Endothelial cell of umbilical vein (primary cell): ENCODE measurements around the gene SERGEF. TPM values are rescaled to one million over a fixed set of nuclear protein-coding genes. Genes with fewer than 3 reads are reported as not detected.

Source experiments
- BruUV-seq: library from RNA; stranded (reverse); fragments of 400-500 nt; replicated peaks from 2 replicates; lab custom pipeline; 2021; lab: Mats Ljungman, UMichigan
- CTCF ChIA-PET: fragments of 300-600, 350-600 bp; sonication (Branson Sonifier 250); formaldehyde crosslinking; loops from one replicate; lab custom pipeline; 2021; ENCODE audit warnings: antibody characterized with exemption, inconsistent platforms; lab: Charles Lee
- POLR2A ChIA-PET: fragments of 300-600, 350-600 bp; sonication (Branson Sonifier 250); formaldehyde crosslinking; loops from one replicate; lab custom pipeline; 2021; ENCODE audit warnings: antibody characterized with exemption, inconsistent platforms; lab: Charles Lee
- DNase-seq: peaks from one replicate; pipeline ENCODE4 v3.0.0-alpha.2; 2011; ENCODE audit warnings: low read depth, low spot score
- FAIRE-seq: peaks from 2 replicates; lab custom pipeline; 2011; peaks lifted over from hg19 to GRCh38; lab: Jason Lieb, UNC
- H2AFZ ChIP-seq: 2 replicates; pipeline ENCODE4 v1.6.0; 2012; ENCODE audit warnings: low read depth, low read length, control low read depth, inconsistent platforms
- H3K27ac ChIP-seq: 2 replicates; pipeline ENCODE4 v1.5.1; 2011; ENCODE audit warnings: low read depth, mild to moderate bottlenecking, control low read depth, low read length, moderate library complexity; ENCODE audit not compliant: insufficient read depth
- H3K27me3 ChIP-seq, 2 experiments: 2 replicates each; pipeline versions ENCODE4 v1.6.0 to v1.6.1; 2011; ENCODE audit warnings: low read length in 2 of 2, mixed read lengths in 1 of 2; ENCODE audit not compliant: control insufficient read depth in 2 of 2, insufficient read depth in 2 of 2
- H3K36me3 ChIP-seq, 2 experiments: 2 replicates in 1 of 2; 3 replicates in 1 of 2; pipeline ENCODE4 v1.5.1; 2011; ENCODE audit warnings: low read length in 2 of 2, mild to moderate bottlenecking in 1 of 2, moderate library complexity in 1 of 2; ENCODE audit not compliant: control insufficient read depth in 2 of 2, insufficient read depth in 2 of 2; ENCODE audit errors: extremely low read depth in 1 of 2
- H3K4me1 ChIP-seq: 3 replicates; pipeline ENCODE4 v1.5.1; 2011; ENCODE audit warnings: mild to moderate bottlenecking, low read length; ENCODE audit not compliant: control insufficient read depth, insufficient read depth; ENCODE audit errors: extremely low read depth
- H3K4me2 ChIP-seq: 2 replicates; pipeline ENCODE4 v1.6.1; 2011; ENCODE audit warnings: low read length, control low read depth, mixed read lengths; ENCODE audit not compliant: insufficient read depth
- H3K4me3 ChIP-seq, 3 experiments: fragments of 200-600 bp in 1 of 3; sonication (generic), shearing (Covaris generic) in 1 of 3; replicated peaks in 1 of 3; 2 replicates each; pipeline ENCODE4 v1.5.1; 2011 to 2016; ENCODE audit warnings: control low read depth in 3 of 3, low read length in 3 of 3, mild to moderate bottlenecking in 2 of 3, inconsistent platforms in 1 of 3, low read depth in 1 of 3, moderate library complexity in 1 of 3; ENCODE audit not compliant: insufficient read depth in 1 of 3
- H3K79me2 ChIP-seq: 2 replicates; pipeline ENCODE4 v1.6.0; 2012; ENCODE audit warnings: low read length, inconsistent platforms; ENCODE audit not compliant: control insufficient read depth, insufficient read depth
- H3K9ac ChIP-seq: replicated peaks from 2 replicates; pipeline ENCODE3; 2011; ENCODE audit warnings: low read length, control low read depth; ENCODE audit not compliant: insufficient read depth; ENCODE audit errors: extremely low read depth
- H3K9me1 ChIP-seq: replicated peaks from 3 replicates; pipeline ENCODE4 v1.6.0; 2011; ENCODE audit warnings: mild to moderate bottlenecking, low read length; ENCODE audit not compliant: control insufficient read depth, insufficient read depth; ENCODE audit errors: extremely low read depth
- H3K9me3 ChIP-seq: replicated peaks from 2 replicates; pipeline ENCODE4 v1.5.1; 2012; ENCODE audit warnings: low read length, inconsistent platforms; ENCODE audit not compliant: control insufficient read depth, insufficient read depth
- H4K20me1 ChIP-seq: replicated peaks from 2 replicates; pipeline ENCODE3; 2011; ENCODE audit warnings: mild to moderate bottlenecking, low read length; ENCODE audit not compliant: control insufficient read depth, insufficient read depth; ENCODE audit errors: extremely low read depth
- CTCF ChIP-seq, 2 donors: IDR thresholded peaks; 1 replicate in 1 of 2; 2 replicates in 1 of 2; pipeline ENCODE4 v1.5.1; 2011; ENCODE audit warnings: low read length in 2 of 2, mild to moderate bottlenecking in 2 of 2, moderate library complexity in 2 of 2, control low read depth in 1 of 2, inconsistent platforms in 1 of 2, low read depth in 1 of 2; ENCODE audit not compliant: insufficient read depth in 1 of 2; ENCODE audit errors: extremely low read depth in 1 of 2
- EZH2 ChIP-seq: IDR thresholded peaks from 2 replicates; pipeline ENCODE4 v1.6.1; 2012; ENCODE audit warnings: borderline replicate concordance, low read depth, mild to moderate bottlenecking, moderate library complexity, low read length, inconsistent platforms; ENCODE audit not compliant: severe bottlenecking
- FOS ChIP-seq: IDR thresholded peaks from 2 replicates; pipeline ENCODE4 v1.6.1; 2011; ENCODE audit warnings: mild to moderate bottlenecking, low read length, moderate library complexity, borderline replicate concordance; ENCODE audit not compliant: insufficient read depth
- GATA2 ChIP-seq: IDR thresholded peaks from 2 replicates; pipeline ENCODE4 v1.7.0; 2011; ENCODE audit warnings: low read depth, mild to moderate bottlenecking, moderate library complexity, mixed read lengths, low read length; ENCODE audit not compliant: insufficient read length, insufficient read depth
- JUN ChIP-seq: IDR thresholded peaks from 2 replicates; pipeline ENCODE4 v1.6.1; 2011; ENCODE audit warnings: borderline replicate concordance, low read depth; ENCODE audit not compliant: insufficient read length, insufficient read depth
- MYC ChIP-seq: IDR thresholded peaks from one replicate; pipeline ENCODE4 v1.6.1; 2011; ENCODE audit warnings: mild to moderate bottlenecking, low read depth, low read length
- POLR2A ChIP-seq: IDR thresholded peaks from 2 replicates; pipeline ENCODE4 v1.6.1; 2012; ENCODE audit warnings: low read depth, mild to moderate bottlenecking, control low read depth, low read length
- POLR2AphosphoS5 ChIP-seq: IDR thresholded peaks from 2 replicates; pipeline ENCODE4 v1.6.1; 2012; ENCODE audit warnings: low read depth, mild to moderate bottlenecking, control low read depth, low read length, moderate library complexity; ENCODE audit not compliant: insufficient read depth
- dilution Hi-C: fragments of 300-500 bp; cut with MboI; formaldehyde crosslinking; loops from one replicate; pipeline ENCODE4 v1.15.0; 2019; ENCODE audit warnings: low sequenced_read_pairs; ENCODE audit not compliant: extremely low pct_ligation_motif_present
- intact Hi-C: fragments of 100-400 bp; cut with micrococcal nuclease; formaldehyde crosslinking; loops from one replicate; pipeline ENCODE4 v1.10.0; 2022
- polyA plus RNA-seq, 4 experiments: library from polyadenylated mRNA; depleted of rRNA in 3 of 4; stranded (reverse) in 3 of 4; unstranded in 1 of 4; fragments of >200 nt; gene quantifications; 2 replicates each; pipeline versions ENCODE4 v1.2.1 to v1.2.3, GENCODE V29; 2011 to 2012; ENCODE audit warnings: missing spikeins in 1 of 4
- total RNA-seq: library from RNA; stranded (reverse); gene quantifications from 2 replicates; pipeline ENCODE4 v1.2.3, GENCODE V29; 2021
- TF ChIP-seq, protein P1 (sequence below): IDR thresholded peaks from 2 replicates; pipeline ENCODE4 v1.6.1; 2011; ENCODE audit not compliant: insufficient read depth, insufficient read length

SERGEF gene
- total and polyA plus RNA-seq, 2 donors (not counting 3 experiments of a cell fraction or from before 2014, with no cell fraction given): 8.7 to 16.7 TPM

DNA sequence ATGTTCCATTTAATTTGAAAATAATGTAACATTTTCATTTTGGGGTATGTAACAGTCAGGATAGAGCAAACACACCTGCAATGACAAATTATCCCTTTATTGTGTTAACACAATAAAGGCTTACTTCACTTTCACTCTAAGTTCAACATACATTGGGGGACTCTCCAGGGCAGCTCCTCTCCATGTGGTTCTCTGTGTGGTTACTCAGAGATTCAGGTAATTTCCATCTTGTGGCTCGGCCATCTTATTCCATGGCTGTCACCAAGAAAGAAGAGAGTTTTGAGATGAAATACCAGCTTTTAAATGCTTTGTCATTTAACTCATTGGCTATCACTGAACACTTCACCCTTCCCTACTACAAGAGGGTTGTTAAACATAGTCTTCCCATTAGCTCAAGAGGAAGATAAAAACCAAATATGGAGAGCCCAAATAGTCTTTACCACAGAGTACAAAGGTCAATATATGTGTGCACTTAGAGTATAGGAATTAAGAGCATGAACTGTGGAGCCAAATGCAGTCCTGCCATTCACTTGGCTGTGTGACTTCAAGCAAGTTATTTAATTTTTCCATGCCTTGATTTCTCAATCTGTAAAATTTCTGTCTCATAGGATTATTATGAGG, 43.8 kb upstream of the SERGEF start:
- Histone ChIP-seq H3K27me3 (peaks cover 0 to 3% of the 10 kb centered on the region in 2 experiments), H3K9ac (no peak overlapping the region), H3K36me3 (no peaks in the 10 kb centered on the region), H3K4me2 (no peak overlapping the region), H3K4me1 (no peaks in the 10 kb centered on the region), H4K20me1 (no peaks in the 10 kb centered on the region), H3K27ac (no peak overlapping the region), H2AFZ (no peak overlapping the region), H3K4me3 (no peak overlapping the region), H3K79me2 (no peaks in the 10 kb centered on the region), H3K9me3 (no peaks in the 10 kb centered on the region), H3K9me1 (no peaks in the 10 kb centered on the region)
- intact Hi-C loops (no loop called here), dilution Hi-C loops (no loop called here)
- ChIA-PET POLR2A (no interaction called here), CTCF (no interaction called here)
- no TSS peak for BruUV-seq
- no peak for DNase-seq
- no peak for FAIRE-seq
- TF ChIP-seq EZH2 (no peak), POLR2A (no peak), JUN (no peak), POLR2AphosphoS5 (no peak), MYC (no peak), GATA2 (no peak), FOS (no peak), CTCF (IDR thresholded peaks at IDR 0.05; ENCODE audit: extremely low read depth in 1 of 2, insufficient read depth in 1 of 2, low read depth in 1 of 2, low read length in 2 of 2) (no peak)
- TF ChIP-seq, protein P1, sequence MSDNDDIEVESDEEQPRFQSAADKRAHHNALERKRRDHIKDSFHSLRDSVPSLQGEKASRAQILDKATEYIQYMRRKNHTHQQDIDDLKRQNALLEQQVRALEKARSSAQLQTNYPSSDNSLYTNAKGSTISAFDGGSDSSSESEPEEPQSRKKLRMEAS: no peak
